Neural progenitor cell (in vitro differentiated cells): ENCODE data around the gene TBCB. TPM values are rescaled to one million over a fixed set of nuclear protein-coding genes. Genes with fewer than 3 reads are reported as not detected.

ENCODE experiments used
- DNase-seq: peaks from one replicate; pipeline ENCODE4 v3.0.0-alpha.2; 2016; ENCODE audit warnings: low spot score
- H2AFZ ChIP-seq: fragments of 200-600 bp; sonication (generic); replicated peaks from 2 replicates; pipeline ENCODE4 v1.6.1; 2016; ENCODE audit warnings: antibody characterized with exemption
- H3F3A ChIP-seq: fragments of 200-600 bp; sonication (generic); 2 replicates; pipeline ENCODE4 v1.6.1; 2016; ENCODE audit warnings: antibody characterized with exemption, low read depth
- H3K27ac ChIP-seq: fragments of 200-600 bp; sonication (generic); 2 replicates; pipeline ENCODE4 v1.5.1; 2016; ENCODE audit warnings: mild to moderate bottlenecking
- H3K27me3 ChIP-seq: fragments of 200-600 bp; sonication (generic); 2 replicates; pipeline ENCODE4 v1.6.1; 2016; ENCODE audit warnings: mild to moderate bottlenecking, moderate library complexity
- H3K36me3 ChIP-seq: fragments of 200-600 bp; sonication (generic); 2 replicates; pipeline ENCODE4 v1.5.1; 2016
- H3K4me1 ChIP-seq: fragments of 200-600 bp; sonication (generic); 2 replicates; pipeline ENCODE4 v1.6.1; 2016; ENCODE audit warnings: mixed run types
- H3K4me2 ChIP-seq: fragments of 200-600 bp; sonication (generic); 2 replicates; pipeline ENCODE4 v1.6.1; 2016
- H3K4me3 ChIP-seq: fragments of 200-600 bp; sonication (generic); 2 replicates; pipeline ENCODE4 v1.5.1; 2016
- H3K79me2 ChIP-seq: fragments of 200-600 bp; sonication (generic); 2 replicates; pipeline ENCODE4 v1.6.1; 2016; ENCODE audit warnings: low read depth
- H3K9ac ChIP-seq: fragments of 200-600 bp; sonication (generic); 2 replicates; pipeline ENCODE4 v1.6.1; 2016
- H3K9me3 ChIP-seq: fragments of 200-600 bp; sonication (generic); 2 replicates; pipeline ENCODE4 v1.5.1; 2016; ENCODE audit warnings: low read depth
- H4K20me1 ChIP-seq: fragments of 200-600 bp; sonication (generic); 2 replicates; pipeline ENCODE4 v1.6.1; 2016; ENCODE audit warnings: low read depth
- H3K27ac Mint-ChIP-seq: 3 replicates; pipeline ENCODE4 v1.8.0; 2021; ENCODE audit warnings: mixed read lengths
- H3K27me3 Mint-ChIP-seq: 2 replicates; pipeline ENCODE4 v1.8.0; 2022; ENCODE audit warnings: low read depth, mild to moderate bottlenecking, inconsistent platforms, moderate library complexity, mixed read lengths; ENCODE audit not compliant: insufficient read depth
- H3K36me3 Mint-ChIP-seq: 3 replicates; pipeline ENCODE4 v1.8.0; 2021; ENCODE audit warnings: mixed read lengths
- H3K4me1 Mint-ChIP-seq: 3 replicates; pipeline ENCODE4 v1.8.0; 2021; ENCODE audit warnings: mixed read lengths
- H3K4me3 Mint-ChIP-seq: 3 replicates; pipeline ENCODE4 v1.8.0; 2021; ENCODE audit warnings: mild to moderate bottlenecking, moderate library complexity, mixed read lengths
- H3K9me3 Mint-ChIP-seq: 3 replicates; pipeline ENCODE4 v1.8.0; 2020; ENCODE audit warnings: mixed read lengths
- CTCF ChIP-seq: fragments of 200-600 bp; sonication (generic); IDR thresholded peaks from 2 replicates; pipeline ENCODE4 v1.5.1; 2017; ENCODE audit warnings: antibody characterized with exemption, mild to moderate bottlenecking
- EZH2 ChIP-seq: fragments of 200-600 bp; sonication (generic); IDR thresholded peaks from 2 replicates; pipeline ENCODE4 v1.6.1; 2017; ENCODE audit warnings: antibody characterized with exemption, mild to moderate bottlenecking, moderate library complexity
- EZH2phosphoT487 ChIP-seq: fragments of 200-600 bp; sonication (generic); IDR thresholded peaks from 2 replicates; pipeline ENCODE4 v1.6.1; 2017; ENCODE audit warnings: antibody characterized with exemption
- total RNA-seq: library from RNA; depleted of rRNA; stranded (reverse); fragments of >200 nt; gene quantifications from 2 replicates; pipeline ENCODE4 v1.2.3, GENCODE V29; 2015; ENCODE audit warnings: low replicate concordance

Gene TBCB
- total RNA-seq, 1 donor from 2014 or later: 166 TPM

- Histone ChIP-seq H4K20me1 (no peaks in the 10 kb centered on the region), H3K27ac (no peak overlapping the region), H2AFZ (no peak overlapping the region), H3K4me1 (no peaks in the 10 kb centered on the region), H3K36me3 (no peaks in the 10 kb centered on the region), H3F3A (peaks cover 4% of the 10 kb centered on the region), H3K4me3 (no peak overlapping the region), H3K27me3 (no peaks in the 10 kb centered on the region), H3K4me2 (no peak overlapping the region), H3K9ac (no peak overlapping the region), H3K9me3 (no peaks in the 10 kb centered on the region), H3K79me2 (no peaks in the 10 kb centered on the region)
- Mint-ChIP-seq H3K9me3 (no peaks in the 10 kb centered on the region), H3K36me3 (peaks cover 17% of the 10 kb centered on the region), H3K4me1 (no peaks in the 10 kb centered on the region), H3K27me3 (peaks cover 2% of the 10 kb centered on the region), H3K27ac (no peak overlapping the region), H3K4me3 (no peak overlapping the region)
- TF ChIP-seq EZH2 (no peak), EZH2phosphoT487 (no peak)
- DNase-seq: no peak
Observed at GRCh38 chr19:36090910-36091695, 24.2 kb upstream of the TBCB start.

DNA sequence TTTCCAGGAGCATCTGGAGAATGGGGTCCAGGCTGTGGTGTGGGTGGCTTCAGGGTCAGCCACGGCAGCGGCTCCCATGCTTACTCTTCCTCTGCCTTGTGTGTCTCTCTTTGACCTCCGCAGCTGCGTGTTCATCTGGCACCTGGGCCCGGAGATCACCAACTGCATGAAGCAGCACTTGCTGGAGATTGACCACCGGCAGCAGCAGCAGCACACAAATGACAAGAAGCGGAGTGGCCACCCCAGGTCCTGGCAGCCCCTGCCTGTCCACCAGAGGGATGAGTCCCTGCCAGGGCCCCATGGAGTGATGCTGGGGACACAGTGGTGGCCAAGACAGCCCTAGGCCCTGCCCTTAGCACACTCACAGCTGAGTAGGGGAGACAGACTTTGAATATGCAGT, 22.7 kb upstream of the TBCB start:
- Histone ChIP-seq H3K4me2 (no peak overlapping the region), H3K9ac (no peak overlapping the region), H4K20me1 (no peaks in the 10 kb centered on the region), H3K79me2 (no peaks in the 10 kb centered on the region), H3F3A (peaks cover 4% of the 10 kb centered on the region), H3K27ac (no peak overlapping the region), H3K4me1 (no peaks in the 10 kb centered on the region), H3K36me3 (no peaks in the 10 kb centered on the region), H3K27me3 (no peaks in the 10 kb centered on the region), H3K9me3 (no peaks in the 10 kb centered on the region), H2AFZ (no peak overlapping the region), H3K4me3 (no peak overlapping the region)
- H3K36me3 Mint-ChIP-seq: peaks cover 19% of the 10 kb centered on the region
- H3K27me3 Mint-ChIP-seq: peaks cover 2% of the 10 kb centered on the region
- no peaks in the 10 kb centered on the region for H3K9me3 Mint-ChIP-seq
- TF ChIP-seq CTCF: no peak
- no peak for TF ChIP-seq EZH2phosphoT487
- no peak for TF ChIP-seq EZH2
- no peak overlapping the region for H3K27ac Mint-ChIP-seq
- no peaks in the 10 kb centered on the region for H3K4me1 Mint-ChIP-seq
- H3K4me3 Mint-ChIP-seq: no peak overlapping the region
- DNase-seq: no peak

GRCh38 chr19:36093146-36093662, 22.1 kb upstream of the TBCB start:
- no peaks in the 10 kb centered on the region for H3K36me3 ChIP-seq
- H2AFZ ChIP-seq: no peak overlapping the region
- H3K36me3 Mint-ChIP-seq: peaks cover 16% of the 10 kb centered on the region
- no peak overlapping the region for H3K27ac Mint-ChIP-seq
- H3K4me1 ChIP-seq: no peaks in the 10 kb centered on the region
- H3K27me3 Mint-ChIP-seq: peaks cover 2% of the 10 kb centered on the region
- H3K4me1 Mint-ChIP-seq: no peaks in the 10 kb centered on the region
- no peaks in the 10 kb centered on the region for H3K79me2 ChIP-seq
- H3K27ac ChIP-seq: no peak overlapping the region
- DNase-seq: no peak
- H3K9ac ChIP-seq: no peak overlapping the region
- H3K9me3 ChIP-seq: no peaks in the 10 kb centered on the region
- H3K4me3 Mint-ChIP-seq: no peak overlapping the region
- H3F3A ChIP-seq: peaks cover 4% of the 10 kb centered on the region
- H3K9me3 Mint-ChIP-seq: no peaks in the 10 kb centered on the region
- no peak overlapping the region for H3K4me3 ChIP-seq
- TF ChIP-seq EZH2 (no peak), CTCF (no peak), EZH2phosphoT487 (no peak)
- H3K4me2 ChIP-seq: no peak overlapping the region
- H4K20me1 ChIP-seq: no peaks in the 10 kb centered on the region
- H3K27me3 ChIP-seq: no peaks in the 10 kb centered on the region

- peaks cover 16% of the 10 kb centered on the region for H3K36me3 Mint-ChIP-seq
- no peak overlapping the region for H3K4me3 Mint-ChIP-seq
Observed at GRCh38 chr19:36093687-36094086, 21.6 kb upstream of the TBCB start.

More at GRCh38 chr19:36093687-36094086, 21.6 kb upstream of the TBCB start:
- Histone ChIP-seq H3K79me2 (no peaks in the 10 kb centered on the region), H3K36me3 (no peaks in the 10 kb centered on the region), H3K27me3 (no peaks in the 10 kb centered on the region), H3K27ac (no peak overlapping the region), H4K20me1 (no peaks in the 10 kb centered on the region), H3K4me2 (no peak overlapping the region), H3K4me3 (no peak overlapping the region), H3F3A (peaks cover 4% of the 10 kb centered on the region), H3K9ac (no peak overlapping the region), H2AFZ (no peak overlapping the region), H3K4me1 (no peaks in the 10 kb centered on the region), H3K9me3 (no peaks in the 10 kb centered on the region)
- Mint-ChIP-seq H3K27me3 (peaks cover under 1% of the 10 kb centered on the region), H3K9me3 (no peaks in the 10 kb centered on the region), H3K4me1 (no peaks in the 10 kb centered on the region), H3K27ac (no peak overlapping the region)
- DNase-seq: no peak
- no peak for TF ChIP-seq CTCF
- no peak for TF ChIP-seq EZH2phosphoT487
- TF ChIP-seq EZH2: no peak
